H1 (cell line): Measurements from ENCODE around the gene POLDIP3. TPM values are rescaled to one million over a fixed set of nuclear protein-coding genes. Genes with fewer than 3 reads are reported as not detected.

Experiments used
- CTCF ChIA-PET: fragments of 300-600 bp; sonication (Branson Sonifier 250); formaldehyde crosslinking; loops from one replicate; lab custom pipeline; 2021; ENCODE audit not compliant: partially characterized antibody; lab: Charles Lee
- POLR2A ChIA-PET: fragments of 300-600 bp; sonication (Branson Sonifier 250); formaldehyde crosslinking; loops from one replicate; lab custom pipeline; 2021; ENCODE audit warnings: inconsistent platforms; ENCODE audit not compliant: partially characterized antibody; lab: Charles Lee
- DNase-seq, 2 experiments: peaks; one replicate each; pipeline versions ENCODE4 v3.0.0 to v3.0.0-alpha.2; 2010 to 2022; ENCODE audit warnings: low spot score in 2 of 2, low read depth in 1 of 2, mixed read lengths in 1 of 2
- FAIRE-seq: peaks from 2 replicates; lab custom pipeline; 2011; peaks lifted over from hg19 to GRCh38; lab: Jason Lieb, UNC
- H2AFZ ChIP-seq: 2 replicates; pipeline ENCODE4 v1.8.1; 2012; ENCODE audit warnings: low read length, inconsistent platforms
- H2AK5ac ChIP-seq: 2 replicates; pipeline ENCODE4 v1.6.1; 2013; ENCODE audit warnings: low read depth, low read length
- H2BK120ac ChIP-seq: replicated peaks from 2 replicates; pipeline ENCODE3; 2013; ENCODE audit warnings: low read depth, low read length, inconsistent platforms
- H2BK12ac ChIP-seq: 2 replicates; pipeline ENCODE4 v1.6.1; 2013; ENCODE audit warnings: low read depth, low read length
- H2BK15ac ChIP-seq: 2 replicates; pipeline ENCODE4 v1.6.1; 2013; ENCODE audit warnings: low read length
- H2BK20ac ChIP-seq: 2 replicates; pipeline ENCODE4 v1.6.1; 2013; ENCODE audit warnings: low read length
- H2BK5ac ChIP-seq: 2 replicates; pipeline ENCODE4 v1.6.1; 2013; ENCODE audit warnings: low read depth, low read length
- H3K14ac ChIP-seq: 2 replicates; pipeline ENCODE4 v1.6.1; 2013; ENCODE audit warnings: inconsistent platforms; ENCODE audit not compliant: insufficient read length
- H3K18ac ChIP-seq: 2 replicates; pipeline ENCODE4 v1.6.1; 2013; ENCODE audit warnings: low read length; ENCODE audit errors: extremely low read depth
- H3K23ac ChIP-seq: 2 replicates; pipeline ENCODE4 v1.6.1; 2013; ENCODE audit warnings: inconsistent platforms; ENCODE audit not compliant: insufficient read length
- H3K23me2 ChIP-seq: 2 replicates; pipeline ENCODE4 v1.6.1; 2013; ENCODE audit warnings: low read depth, low read length
- H3K27ac ChIP-seq: 2 replicates; pipeline ENCODE4 v1.6.1; 2011; ENCODE audit warnings: low read depth, low read length, inconsistent platforms
- H3K27me3 ChIP-seq, 4 experiments: replicated peaks in 1 of 4; 1 replicate in 1 of 4; 2 replicates in 3 of 4; pipeline versions ENCODE4 v1.6.1 to v1.8.1; 2011 to 2013; ENCODE audit warnings: low read length in 3 of 4, mild to moderate bottlenecking in 3 of 4, inconsistent platforms in 2 of 4, mixed read lengths in 2 of 4, moderate library complexity in 1 of 4; ENCODE audit not compliant: control insufficient read depth in 3 of 4, insufficient read depth in 3 of 4; ENCODE audit errors: extremely low read depth in 1 of 4
- H3K36me3 ChIP-seq, 4 experiments: 2 replicates each; pipeline versions ENCODE4 v1.6.1 to v1.8.1; 2011 to 2013; ENCODE audit warnings: mild to moderate bottlenecking in 4 of 4, low read length in 3 of 4, moderate library complexity in 2 of 4, control low read depth in 1 of 4, inconsistent platforms in 1 of 4; ENCODE audit not compliant: insufficient read depth in 4 of 4, control insufficient read depth in 2 of 4
- H3K4ac ChIP-seq: replicated peaks from 2 replicates; pipeline ENCODE3; 2013; ENCODE audit warnings: low read length, low read depth, mixed read lengths, inconsistent platforms; ENCODE audit not compliant: insufficient read length
- H3K4me1 ChIP-seq, 4 experiments: replicated peaks in 1 of 4; 1 replicate in 1 of 4; 2 replicates in 3 of 4; pipeline versions ENCODE4 v1.6.1 to v1.8.1; 2011 to 2013; ENCODE audit warnings: low read length in 3 of 4, inconsistent platforms in 2 of 4, mixed read lengths in 1 of 4; ENCODE audit not compliant: insufficient read depth in 4 of 4, control insufficient read depth in 3 of 4
- H3K4me2 ChIP-seq, 2 experiments: 2 replicates each; pipeline versions ENCODE4 v1.6.1 to v1.8.1; 2011 to 2013; ENCODE audit warnings: low read depth in 2 of 2, low read length in 2 of 2, control low read depth in 1 of 2, inconsistent platforms in 1 of 2, mild to moderate bottlenecking in 1 of 2; ENCODE audit not compliant: insufficient read depth in 1 of 2
- H3K4me3 ChIP-seq, 4 experiments: fragments of 200-600, 300-600 bp in 1 of 4; sonication (generic), shearing (Covaris generic), sonication (Bioruptor Twin) in 1 of 4; 2 replicates each; pipeline versions ENCODE4 v1.5.1 to v1.8.1; 2011 to 2016; ENCODE audit warnings: low read length in 4 of 4, low read depth in 3 of 4, control low read depth in 2 of 4, inconsistent platforms in 2 of 4, mild to moderate bottlenecking in 2 of 4, mixed read lengths in 1 of 4, moderate library complexity in 1 of 4; ENCODE audit not compliant: insufficient read depth in 2 of 4; ENCODE audit errors: extremely low read depth in 1 of 4
- H3K56ac ChIP-seq: replicated peaks from 2 replicates; pipeline ENCODE3; 2013; ENCODE audit warnings: low read depth, mild to moderate bottlenecking, mixed read lengths, low read length, inconsistent platforms; ENCODE audit not compliant: insufficient read length
- H3K79me1 ChIP-seq: 2 replicates; pipeline ENCODE4 v1.6.1; 2013; ENCODE audit warnings: low read depth, low read length, control low read depth
- H3K79me2 ChIP-seq, 2 experiments: 2 replicates each; pipeline versions ENCODE4 v1.6.1 to v1.8.1; 2012 to 2013; ENCODE audit warnings: low read length in 2 of 2, mild to moderate bottlenecking in 2 of 2, inconsistent platforms in 1 of 2; ENCODE audit not compliant: insufficient read depth in 2 of 2, control insufficient read depth in 1 of 2
- H3K9ac ChIP-seq, 4 experiments: replicated peaks in 1 of 4; 1 replicate in 1 of 4; 2 replicates in 3 of 4; pipeline versions ENCODE4 v1.6.1 to v1.8.1; 2011 to 2013; ENCODE audit warnings: low read depth in 3 of 4, low read length in 3 of 4, control low read depth in 2 of 4, mild to moderate bottlenecking in 2 of 4, moderate library complexity in 2 of 4, inconsistent platforms in 1 of 4; ENCODE audit errors: extremely low read depth in 1 of 4
- H3K9me3 ChIP-seq, 2 experiments: 2 replicates each; pipeline versions ENCODE4 v1.6.1 to v1.8.1; 2012 to 2013; ENCODE audit warnings: mild to moderate bottlenecking in 2 of 2, moderate library complexity in 2 of 2, control low read depth in 1 of 2, inconsistent platforms in 1 of 2, low read depth in 1 of 2, low read length in 1 of 2, mixed read lengths in 1 of 2; ENCODE audit not compliant: insufficient read depth in 2 of 2
- H4K20me1 ChIP-seq, 2 experiments: replicated peaks in 1 of 2; 2 replicates each; pipeline versions ENCODE3 to v1.8.1; 2011 to 2013; ENCODE audit warnings: inconsistent platforms in 2 of 2, low read length in 2 of 2, mild to moderate bottlenecking in 1 of 2; ENCODE audit not compliant: insufficient read depth in 2 of 2, control insufficient read depth in 1 of 2
- H4K5ac ChIP-seq: 2 replicates; pipeline ENCODE4 v1.6.1; 2013; ENCODE audit warnings: low read length, low read depth, mixed read lengths, inconsistent platforms; ENCODE audit not compliant: insufficient read length
- H4K8ac ChIP-seq: 2 replicates; pipeline ENCODE4 v1.8.0; 2013; ENCODE audit warnings: mild to moderate bottlenecking, moderate library complexity, low read length, inconsistent platforms; ENCODE audit not compliant: insufficient read depth; ENCODE audit errors: extremely low read depth
- H4K91ac ChIP-seq: replicated peaks from 2 replicates; pipeline ENCODE3; 2013; ENCODE audit warnings: low read length, mixed read lengths, inconsistent platforms; ENCODE audit not compliant: insufficient read length
- BACH1 ChIP-seq: IDR thresholded peaks from 2 replicates; pipeline ENCODE4 v1.6.1; 2012; ENCODE audit warnings: low read length, improper control_type of control experiment
- POLR2A ChIP-seq, 2 experiments: IDR thresholded peaks; 1 replicate in 1 of 2; 2 replicates in 1 of 2; pipeline ENCODE4 v1.6.1; 2011; ENCODE audit warnings: low read depth in 2 of 2, low read length in 2 of 2, mild to moderate bottlenecking in 2 of 2; ENCODE audit errors: control extremely low read depth in 1 of 2
- WGBS, 2 experiments: shearing (Covaris generic) in 1 of 2; methylation state at CpG; one replicate each; pipeline versions ENCODE4 v1.1.6 to v1.1.7; 2013 to 2015; ENCODE audit warnings: low lambda C conversion rate in 2 of 2, mixed read lengths in 2 of 2, inconsistent platforms in 1 of 2, low coverage in 1 of 2, missing lambda C conversion rate in 1 of 2; ENCODE audit not compliant: insufficient replicate concordance in 2 of 2, insufficient coverage in 1 of 2, insufficient read length in 1 of 2; ENCODE audit errors: extremely low coverage in 1 of 2, missing lambda C conversion rate in 1 of 2; 5-methylcytosine and 5-hydroxymethylcytosine counted together
- polyA plus RNA-seq, 7 experiments: library from polyadenylated mRNA; depleted of rRNA in 3 of 7; stranded (reverse) in 5 of 7; unstranded in 2 of 7; fragments of >200 nt in 5 of 7; fragments of 200-250 nt in 2 of 7; gene quantifications; 1 replicate in 5 of 7; 2 replicates in 1 of 7; 4 replicates in 1 of 7; pipeline versions ENCODE4 v1.2.1 to v1.2.3, GENCODE V29; 2011 to 2013; ENCODE audit warnings: missing spikeins in 2 of 7, mixed read lengths in 2 of 7
- total RNA-seq: library from RNA; stranded (reverse); fragmentation: NEBNext Ultra II Directional; extraction: Animal tissue kit (Norgen Biotek cat#: 25700); gene quantifications from 2 replicates; pipeline ENCODE4 v1.2.1, GENCODE V29; 2021

The POLDIP3 gene
- total and polyA plus RNA-seq, 2 of the 8 experiments (the other 6 are each of a cell fraction or from before 2014, with no cell fraction given), result 43.5 to 84.6 TPM

GRCh38 chr22:42577623-42578240 lies 37.0 kb downstream of the POLDIP3 start:
- H2AFZ ChIP-seq, result no peak overlapping the region
- WGBS, 2 experiments, result 94% methylated on average over 12 of the region's 15 CpGs; no CpG with 5 or more reads in 1 of the 2 experiments
- H2BK120ac ChIP-seq, result no peak overlapping the region

More at GRCh38 chr22:42577623-42578240, 37.0 kb downstream of the POLDIP3 start:
- no peak overlapping the region; a peak in 1 of 7 replicates for H3K9ac ChIP-seq
- H2BK20ac ChIP-seq, result no peak overlapping the region
- H3K79me2 ChIP-seq, result peaks cover 0 to 10% of the 10 kb centered on the region in 2 experiments; a peak in 2 of 4 replicates
- no peak overlapping the region for H2BK12ac ChIP-seq
- H3K4me3 ChIP-seq, result no peak overlapping the region
- H4K5ac ChIP-seq, result no peak overlapping the region
- TF ChIP-seq POLR2A (IDR thresholded peaks at IDR 0.05; ENCODE audit: control extremely low read depth in 1 of 2, low read depth in 2 of 2, low read length in 2 of 2) (peak in 1 of 2 experiments; percentile 19; a peak in 1 of 3 replicates), BACH1 (no peak)
- no peak overlapping the region for H4K91ac ChIP-seq
- no peak overlapping the region for H4K8ac ChIP-seq
- DNase-seq (no peak), FAIRE-seq (no peak)
- no peak overlapping the region for H3K23ac ChIP-seq
- peaks cover 0 to 5% of the 10 kb centered on the region in 2 experiments for H4K20me1 ChIP-seq
- H2BK15ac ChIP-seq, result no peak overlapping the region
- H3K27ac ChIP-seq, result no peak overlapping the region
- no peaks in the 10 kb centered on the region for H3K9me3 ChIP-seq
- CTCF ChIA-PET, result no interaction called here
- H3K36me3 ChIP-seq, result peaks cover 7 to 46% (median 25%) of the 10 kb centered on the region in 4 experiments; a peak in 7 of 8 replicates
- no peaks in the 10 kb centered on the region for H3K4me1 ChIP-seq
- H3K18ac ChIP-seq, result no peak overlapping the region
- H3K23me2 ChIP-seq, result no peaks in the 10 kb centered on the region; the same call in 1 of the 2 replicates
- H2AK5ac ChIP-seq, result no peak overlapping the region
- no peaks in the 10 kb centered on the region; the same call in 1 of the 2 replicates for H3K79me1 ChIP-seq
- H3K4ac ChIP-seq, result no peak overlapping the region
- no peak overlapping the region for H3K56ac ChIP-seq
- H3K14ac ChIP-seq, result no peak overlapping the region
- no peak overlapping the region; the same call in 1 of the 2 replicates for H2BK5ac ChIP-seq
- no peaks in the 10 kb centered on the region for H3K27me3 ChIP-seq
- H3K4me2 ChIP-seq, result no peak overlapping the region
- POLR2A ChIA-PET, result interaction anchor here (0.7 to 2.5 kb wide), 5 partner anchors 9 to 37 kb away, joined by 3 to 13 read pairs (median 4); partner anchors contain the start of gene POLDIP3
